ENCODE measurements around the gene MACROD1. TPM values are rescaled to one million over a fixed set of nuclear protein-coding genes. Genes with fewer than 3 reads are reported as not detected.
"Not testable (repeated sequence)": the region's sequence is repeated elsewhere in the genome, so short reads cannot be mapped to it uniquely, and the experiment has no call there.

MACROD1 gene
- total RNA-seq, 4 donors from 2014 or later = 10.4 to 31.5 (median 19.5) TPM

DNA sequence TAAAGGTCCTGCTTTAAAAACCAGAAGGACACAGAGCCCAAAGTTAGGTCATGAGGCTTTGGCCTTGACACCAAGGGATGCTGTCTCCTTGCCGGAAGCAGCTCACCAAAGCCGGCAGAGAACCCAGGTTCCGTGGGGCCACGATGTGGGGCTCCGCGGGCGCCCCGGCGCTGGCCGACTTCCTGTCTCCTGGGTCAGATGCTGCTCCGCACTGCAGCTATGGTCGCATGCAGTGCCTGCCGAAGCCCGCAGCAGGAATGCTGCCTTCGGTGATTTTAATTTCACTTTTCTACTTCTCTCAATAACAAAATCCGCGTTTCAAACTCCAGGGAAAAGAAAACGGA is 180.1 kb downstream of the MACROD1 start:
- peaks cover 0 to 30% (median 3%) of the 10 kb centered on the region in 3 donors for H3K36me3 ChIP-seq
- TF ChIP-seq CTCF (IDR thresholded peaks at IDR 0.05) (no peak), POLR2A (IDR thresholded peaks at IDR 0.05) (no peak)
- no peaks in the 10 kb centered on the region for H3K9me3 ChIP-seq
- intact Hi-C loops (cut with DNase I) = no loop called here
- WGBS, 2 donors = 1 to 2% methylated on average over 14 to 18 of the region's 18 CpGs
- peaks cover 11 to 53% (median 21%) of the 10 kb centered on the region in 3 donors for H3K4me1 ChIP-seq
- no peaks in the 10 kb centered on the region for H3K27me3 ChIP-seq
- H3K27ac ChIP-seq = peak overlapping the region; percentile 91 to 95 (median 94)
- DNase-seq = no peak
- peak overlapping the region; percentile 87 to 100 (median 98) for H3K4me3 ChIP-seq

DNA sequence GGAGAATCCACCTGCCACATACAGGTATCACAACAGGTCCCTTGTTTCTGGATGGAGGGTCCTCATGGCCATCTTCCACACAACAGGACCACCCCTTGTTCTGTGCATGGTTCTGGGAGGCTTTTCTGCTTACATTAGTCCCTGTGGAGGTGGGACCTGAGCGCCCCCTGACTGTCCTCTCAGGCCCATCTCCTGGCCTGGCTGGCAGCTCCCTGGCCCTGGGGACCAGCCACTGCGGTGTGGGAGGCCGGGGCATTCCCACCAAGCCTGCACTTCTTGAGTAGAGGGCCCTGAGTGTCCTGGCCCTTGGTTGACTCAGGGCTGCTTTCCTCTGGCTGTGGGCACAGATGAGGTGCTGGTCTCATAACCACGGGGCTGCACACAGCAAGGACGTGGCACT is 186.5 kb downstream of the MACROD1 start:
- TF ChIP-seq POLR2A (IDR thresholded peaks at IDR 0.05) (no peak), CTCF (IDR thresholded peaks at IDR 0.05) (no peak)
- no peaks in the 10 kb centered on the region for H3K9me3 ChIP-seq
- H3K27me3 ChIP-seq = no peaks in the 10 kb centered on the region
- H3K27ac ChIP-seq = peak overlapping the region in 1 of 4 donors; percentile 42
- no peak overlapping the region for H3K4me3 ChIP-seq
- WGBS, 2 donors = 83% methylated on average over 3 of the region's 5 CpGs; no CpG with 5 or more reads in 1 of the 2 donors
- peaks cover 15 to 52% (median 25%) of the 10 kb centered on the region in 3 donors for H3K4me1 ChIP-seq
- no peak for DNase-seq
- H3K36me3 ChIP-seq = peaks cover 0 to 12% (median 0%) of the 10 kb centered on the region in 3 donors
- intact Hi-C loops (cut with DNase I) = no loop called here

GRCh38 chr11:63978551-63979239 is 187.2 kb downstream of the MACROD1 start:
- no peaks in the 10 kb centered on the region for H3K27me3 ChIP-seq
- no peak for DNase-seq
- H3K9me3 ChIP-seq = no peaks in the 10 kb centered on the region
- TF ChIP-seq POLR2A (IDR thresholded peaks at IDR 0.05) = no peak
- no peak for TF ChIP-seq CTCF (IDR thresholded peaks at IDR 0.05)
- H3K4me1 ChIP-seq = peaks cover 15 to 54% (median 25%) of the 10 kb centered on the region in 3 donors
- peaks cover 0 to 12% (median 0%) of the 10 kb centered on the region in 3 donors for H3K36me3 ChIP-seq
- peak overlapping the region in 2 of 4 donors; percentile 9 to 42 for H3K27ac ChIP-seq
- intact Hi-C loops (cut with DNase I) = no loop called here
- H3K4me3 ChIP-seq = no peak overlapping the region
- WGBS, 2 donors = 18 to 60% methylated on average over 1 to 3 of the region's 10 CpGs

- peak within 1 kb of the TSS; percentile 86 to 95 (median 94) for H3K4me3 ChIP-seq
- H3K4me1 ChIP-seq = peaks cover 15 to 50% (median 25%) of the 10 kb centered on the region in 3 donors
- H3K27ac ChIP-seq = peak within 1 kb of the TSS; percentile 96 to 99 (median 99)
- H3K27me3 ChIP-seq = peaks cover 0 to 17% (median 0%) of the 10 kb centered on the region in 4 donors
- WGBS, 2 donors = 0 to 1% methylated on average over 32 to 40 of the region's 67 CpGs
- no peaks in the 10 kb centered on the region for H3K9me3 ChIP-seq
- peaks cover 0 to 12% (median 0%) of the 10 kb centered on the region in 3 donors for H3K36me3 ChIP-seq
- intact Hi-C loops (cut with DNase I) = no loop called here
- TF ChIP-seq POLR2A (IDR thresholded peaks at IDR 0.05) (peak in 3 of 4 donors; percentile 22 to 73 (median 39)), CTCF (IDR thresholded peaks at IDR 0.05) (no peak)
- peak; percentile 94 for DNase-seq
Measured at GRCh38 chr11:63974259-63975143, 191.4 kb downstream of the MACROD1 start, which contains the start of gene COX8A. Gene COX8A (plus strand): TSS chr11:63974620. CDS start chr11:63974681, 61 bp downstream.

- DNase-seq; intact Hi-C loops (cut with DNase I); H3K9me3 ChIP-seq: not testable (repeated sequence)
- Histone ChIP-seq H3K4me3 (peak overlapping the region in 2 of 4 donors; percentile 86 to 95), H3K27me3 (peaks cover 0 to 17% (median 0%) of the 10 kb centered on the region in 4 donors), H3K36me3 (peaks cover 0 to 12% (median 0%) of the 10 kb centered on the region in 3 donors), H3K27ac (peak overlapping the region in 3 of 4 donors; percentile 13 to 66 (median 63)), H3K4me1 (peaks cover 15 to 44% (median 22%) of the 10 kb centered on the region in 3 donors)
- WGBS, 2 donors = 59 to 61% methylated on average over 17 to 18 of the region's 18 CpGs
Measured at GRCh38 chr11:63973912-63974258, 192.0 kb downstream of the MACROD1 start.
